SHP77 treated with DMSO at 0.1 percent for 48 hours (cell line): ENCODE data around the gene RBM47.
"Not testable (repeated sequence)": the region's sequence is repeated elsewhere in the genome, so short reads cannot be mapped to it uniquely, and the experiment has no call there.

ENCODE experiments used
- DNase-seq: peaks from one replicate; lab custom pipeline; 2025; lab: John Stamatoyannopoulos, UW

The RBM47 gene

GRCh38 chr4:40526741-40527140, 102.9 kb downstream of the RBM47 start:
- DNase-seq = no peak

DNA sequence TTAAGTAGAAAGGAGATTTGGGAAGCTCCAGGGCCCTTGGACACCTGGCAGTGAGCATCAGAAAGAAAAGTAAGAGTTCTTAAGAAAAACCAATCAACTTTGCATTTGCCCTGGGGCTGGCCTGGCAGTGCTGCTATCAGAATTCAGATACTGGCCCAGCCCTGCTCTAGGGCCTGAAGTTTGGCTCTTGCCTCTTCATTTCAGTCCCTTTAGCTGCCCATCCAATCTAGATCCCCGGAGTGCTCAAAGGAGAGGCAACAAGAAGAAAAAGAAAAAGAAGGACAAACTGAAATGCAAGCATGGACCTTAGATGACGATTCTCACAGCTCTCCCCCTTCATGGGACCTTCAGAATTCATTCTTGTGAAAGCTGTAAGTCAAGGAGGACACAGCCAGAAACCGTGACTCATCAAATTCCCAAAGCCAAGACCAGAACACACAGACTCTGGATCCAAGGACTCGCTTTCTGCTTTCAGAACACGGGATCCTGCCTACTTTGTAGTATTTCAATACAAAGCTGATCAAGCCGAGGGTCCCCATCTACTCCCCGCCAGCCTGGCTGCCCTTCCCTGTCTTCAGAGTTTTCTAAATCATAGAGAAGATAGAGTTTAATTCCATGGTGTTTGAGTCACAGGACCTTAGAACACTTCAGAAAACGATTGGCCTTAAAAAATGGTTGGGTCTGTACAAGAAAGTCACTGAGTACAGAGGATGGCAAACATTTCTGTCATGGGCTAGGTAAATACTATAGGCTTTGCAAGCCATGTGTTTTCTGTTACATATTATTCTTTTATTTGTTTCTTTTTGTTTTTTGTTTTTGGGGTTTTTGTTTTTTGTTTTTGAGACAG, 103.7 kb downstream of the RBM47 start:
- no peak for DNase-seq

- no peak for DNase-seq
Measured at GRCh38 chr4:40524366-40525041, 105.2 kb downstream of the RBM47 start.

- no peak for DNase-seq
Measured at GRCh38 chr4:40523581-40523980, 106.1 kb downstream of the RBM47 start.

DNA sequence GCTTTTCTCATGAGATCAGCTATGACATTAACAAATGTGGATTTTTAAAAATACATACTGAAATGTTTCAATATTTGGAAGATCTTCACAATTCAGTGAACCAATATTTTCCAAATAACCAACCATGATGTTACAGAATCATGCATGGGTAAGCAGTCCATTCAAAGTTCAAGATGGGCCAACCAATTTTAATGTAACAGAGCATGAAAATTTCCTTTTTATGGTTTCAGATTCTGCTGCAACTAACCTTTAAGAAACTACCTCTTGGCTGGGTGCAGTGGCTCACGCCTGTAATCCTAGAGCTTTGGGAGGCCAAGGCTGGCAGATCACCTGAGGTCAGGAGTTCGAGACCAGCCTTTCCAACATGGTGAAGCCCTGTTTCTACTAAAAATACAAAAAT, 107.7 kb downstream of the RBM47 start:
- DNase-seq = no peak

DNA sequence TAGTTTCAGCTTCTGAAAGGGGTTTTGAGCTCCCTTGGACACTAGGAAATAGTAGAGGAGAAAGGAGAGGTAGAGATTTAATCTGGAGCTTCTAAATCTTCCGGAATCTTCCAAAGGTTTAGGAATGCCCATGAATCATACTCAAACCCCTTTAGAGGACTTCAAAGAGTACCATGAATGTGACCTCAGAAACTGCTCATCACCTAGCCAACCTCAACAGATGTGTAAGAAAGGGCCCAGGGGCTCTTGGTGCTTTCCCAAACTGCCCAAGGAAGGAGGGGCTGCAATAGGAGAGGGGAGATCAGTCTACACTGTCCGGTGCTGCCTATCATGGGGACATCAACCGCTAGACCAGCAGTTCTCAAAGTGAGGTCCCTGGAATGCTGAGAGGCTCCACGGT, 109.1 kb downstream of the RBM47 start:
- DNase-seq = no peak

GRCh38 chr4:40517081-40517480, 112.6 kb downstream of the RBM47 start:
- not testable (repeated sequence) for DNase-seq

- DNase-seq = no peak
Measured at GRCh38 chr4:40516651-40517050, 113.0 kb downstream of the RBM47 start.

DNA sequence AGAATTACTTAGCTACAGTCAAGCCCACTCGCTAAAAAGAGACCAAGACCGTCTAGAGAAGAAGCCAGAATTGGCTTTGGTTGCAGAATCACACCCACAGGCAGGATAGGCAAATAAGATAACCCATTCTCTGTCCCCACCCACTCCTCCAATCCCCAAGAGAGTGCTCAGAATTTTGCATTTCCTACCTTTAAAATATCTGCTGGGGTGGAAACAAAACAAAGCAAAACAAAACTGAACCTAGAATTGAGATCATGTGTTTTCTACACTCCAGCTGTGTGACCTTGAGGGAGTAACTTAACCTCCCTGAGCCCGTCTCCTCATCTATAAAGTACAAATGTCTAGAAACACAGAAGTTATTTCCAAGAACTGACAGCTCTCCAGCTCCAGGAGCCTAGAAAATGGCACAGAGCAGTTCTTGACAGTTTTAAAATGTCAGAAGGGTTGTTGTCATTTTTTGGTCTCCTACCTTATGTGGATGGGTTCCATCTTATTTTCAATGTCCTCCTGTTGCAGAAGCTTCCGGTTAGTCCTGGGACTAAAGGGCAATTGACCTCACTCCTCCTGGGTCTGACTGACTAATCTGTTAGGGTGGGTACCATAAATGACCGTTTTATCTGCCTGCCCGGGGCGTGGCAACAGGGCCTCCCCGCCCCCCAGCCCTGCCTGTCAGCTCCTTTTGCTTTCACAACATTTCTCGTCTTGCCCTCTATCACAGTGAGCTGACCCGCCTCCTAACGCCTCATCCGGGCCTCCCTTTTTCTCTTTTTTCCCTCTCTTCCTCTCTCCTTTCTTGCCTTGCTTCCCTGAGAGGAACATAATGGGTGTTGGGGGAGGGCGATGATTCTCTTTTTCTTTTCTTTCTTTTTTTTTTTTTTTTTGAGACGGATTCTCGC, 114.0 kb downstream of the RBM47 start:
- DNase-seq = no peak

- no peak for DNase-seq
Measured at GRCh38 chr4:40515037-40515397, 114.6 kb downstream of the RBM47 start.

GRCh38 chr4:40514497-40514951, 115.1 kb downstream of the RBM47 start:
- no peak for DNase-seq

DNA sequence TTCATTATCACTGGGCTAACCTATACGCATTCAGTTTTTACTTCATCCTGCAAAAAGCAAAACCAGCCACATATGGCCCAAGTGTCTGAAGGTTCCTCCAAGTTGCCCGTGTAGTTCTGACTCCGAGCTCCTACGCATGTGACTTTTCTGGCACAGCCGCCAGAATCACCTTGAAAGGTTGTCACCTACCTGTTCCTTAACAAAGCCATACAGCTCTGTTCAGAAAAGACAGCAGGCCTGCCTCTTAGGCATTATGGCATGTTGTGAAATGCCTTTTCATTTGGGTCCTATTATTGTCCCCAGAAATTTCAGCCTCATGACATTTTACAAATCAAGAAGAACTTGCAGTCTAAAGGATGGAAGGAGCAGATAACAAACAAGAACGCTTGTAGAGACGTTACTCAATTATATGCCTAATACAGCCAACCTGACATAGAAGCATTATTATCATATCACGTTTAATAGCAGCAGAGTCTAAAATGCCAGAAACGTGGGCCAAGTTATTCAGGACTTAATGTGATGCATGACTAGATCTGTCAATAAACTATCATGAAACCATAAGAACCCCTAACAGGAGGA, 118.5 kb downstream of the RBM47 start:
- no peak for DNase-seq

- no peak for DNase-seq
Measured at GRCh38 chr4:40507977-40508376, 121.7 kb downstream of the RBM47 start.

GRCh38 chr4:40506492-40506891, 123.2 kb downstream of the RBM47 start:
- no peak for DNase-seq

- no peak for DNase-seq
Measured at GRCh38 chr4:40506066-40506465, 123.6 kb downstream of the RBM47 start.

DNA sequence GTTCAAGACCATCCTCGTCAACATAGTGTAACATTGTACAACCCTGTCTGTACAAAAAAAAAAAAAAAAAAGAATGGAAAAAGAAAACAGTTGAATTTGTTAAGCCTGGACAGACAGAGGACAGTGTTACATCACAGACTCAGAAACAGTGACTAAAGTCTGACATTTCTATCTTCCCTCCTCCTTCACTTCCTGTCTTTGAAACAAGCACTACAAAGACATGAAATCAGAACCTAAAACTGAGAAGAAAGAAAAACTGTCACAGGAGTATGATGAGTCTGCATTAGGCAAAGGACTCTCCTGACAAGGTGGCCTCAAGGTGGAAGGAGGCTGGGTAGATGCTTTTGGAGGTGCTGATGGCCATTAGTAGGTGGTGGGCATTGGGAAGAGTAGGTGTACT, 126.7 kb downstream of the RBM47 start:
- no peak for DNase-seq

- DNase-seq = no peak
Measured at GRCh38 chr4:40502220-40502619, 127.4 kb downstream of the RBM47 start.

- DNase-seq = no peak
Measured at GRCh38 chr4:40500781-40501180, 128.9 kb downstream of the RBM47 start.

DNA sequence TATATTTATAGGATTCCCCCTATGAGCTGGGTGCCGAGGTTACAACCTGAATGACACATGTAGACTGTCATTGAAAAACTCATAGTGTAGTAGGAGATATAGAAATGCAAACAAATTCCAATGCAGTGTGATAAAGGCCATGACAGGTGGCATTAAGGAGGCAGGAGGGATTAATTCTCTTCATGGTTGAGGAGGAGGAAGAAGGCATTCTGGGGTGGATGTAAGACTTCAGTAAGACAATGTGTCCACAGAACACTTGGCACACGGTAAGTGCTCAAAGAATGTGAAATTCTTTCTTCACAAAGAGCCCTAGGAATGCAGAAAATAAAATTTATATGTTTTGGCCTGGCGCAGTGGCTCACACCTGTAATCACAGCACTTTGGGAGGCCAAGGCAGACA, 136.5 kb downstream of the RBM47 start:
- no peak for DNase-seq

DNA sequence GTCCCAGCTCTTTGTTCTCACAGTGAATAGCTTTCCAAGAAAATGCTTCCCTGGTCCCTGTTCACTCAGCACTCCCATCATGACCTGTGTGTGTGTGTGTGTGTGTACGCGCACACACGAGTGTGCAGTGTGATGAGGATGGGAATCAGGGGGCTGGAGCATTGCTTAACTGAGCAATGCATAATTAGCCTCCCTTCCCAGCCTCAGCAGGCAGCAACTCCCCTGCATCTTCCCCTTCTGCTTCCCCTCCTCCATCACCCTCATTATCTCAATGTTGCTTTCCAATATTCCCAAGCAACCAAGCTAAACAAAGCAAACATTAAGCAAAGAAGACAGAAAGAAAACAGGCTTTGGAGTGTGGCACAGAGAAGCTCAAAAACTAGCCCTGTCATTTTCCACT, 137.0 kb downstream of the RBM47 start:
- DNase-seq = no peak

DNA sequence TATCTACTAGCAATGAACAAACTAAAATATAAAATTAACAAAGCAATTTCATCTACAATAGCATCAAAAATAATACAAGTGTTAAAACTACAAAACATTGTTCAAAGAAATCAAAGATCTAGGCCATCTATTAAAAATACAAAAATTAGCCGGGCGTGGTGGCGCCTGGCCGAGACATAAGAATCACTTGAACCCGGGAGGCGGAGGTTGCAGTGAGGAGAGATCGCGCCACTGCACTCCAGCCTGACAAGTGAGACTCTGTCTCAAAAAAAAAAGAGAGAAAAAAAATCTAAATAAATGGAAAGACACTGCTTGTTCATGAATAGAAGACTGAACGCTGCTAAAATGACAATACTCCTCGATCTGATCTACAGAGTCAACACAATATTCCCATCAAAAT, 139.2 kb downstream of the RBM47 start:
- no peak for DNase-seq

- DNase-seq = no peak
Measured at GRCh38 chr4:40489961-40490360, 139.7 kb downstream of the RBM47 start.
